GM12878 (cell line): ENCODE measurements around the gene PRDM16. TPM values are rescaled to one million over a fixed set of nuclear protein-coding genes. Genes with fewer than 3 reads are reported as not detected.

ENCODE experiments used
- ATAC-seq: fragments of 200-7000 bp; cut with Tn5 transposase; 3 replicates; pipeline ENCODE4 v1.9.1; 2020; ENCODE audit warnings: mild to moderate bottlenecking, moderate library complexity
- BruUV-seq: library from RNA; stranded (reverse); fragments of 400-500 nt; replicated peaks from 2 replicates; lab custom pipeline; 2021; lab: Mats Ljungman, UMichigan
- CTCF ChIA-PET: fragments of 300-600 bp; sonication (Branson Sonifier 250); formaldehyde crosslinking; extraction: SDS; loops from one replicate; lab custom pipeline; 2021; ENCODE audit warnings: inconsistent platforms; lab: Yijun Ruan, JAX
- POLR2A ChIA-PET: fragments of 350-600 bp; formaldehyde crosslinking; extraction: SDS; loops from one replicate; lab custom pipeline; 2021; ENCODE audit warnings: inconsistent platforms; lab: Charles Lee
- RAD21 ChIA-PET: fragments of 300-600 bp; sonication (Branson Sonifier 250); formaldehyde crosslinking; loops from one replicate; lab custom pipeline; 2023; ENCODE audit warnings: antibody characterized with exemption; ENCODE audit not compliant: unreplicated experiment; lab: Charles Lee
- SMC1A ChIA-PET: fragments of 300-600 bp; sonication (Branson Sonifier 250); formaldehyde crosslinking; loops from one replicate; lab custom pipeline; 2023; ENCODE audit not compliant: unreplicated experiment, uncharacterized antibody; lab: Charles Lee
- DNase-seq: peaks from one replicate; pipeline ENCODE4 v3.0.0-alpha.2; 2011; ENCODE audit warnings: low read depth, low spot score
- FAIRE-seq: peaks from 3 replicates; lab custom pipeline; 2011; peaks lifted over from hg19 to GRCh38; lab: Jason Lieb, UNC
- H2AFZ ChIP-seq: 2 replicates; pipeline ENCODE4 v1.6.0; 2011; ENCODE audit warnings: low read depth, low read length, control low read depth; ENCODE audit not compliant: control insufficient read depth
- H3K27ac ChIP-seq: 2 replicates; pipeline ENCODE4 v1.5.1; 2011; ENCODE audit warnings: control low read depth; ENCODE audit not compliant: control insufficient read depth, insufficient read depth
- H3K27me3 ChIP-seq, 2 experiments: replicated peaks in 1 of 2; 2 replicates each; pipeline versions ENCODE4 v1.6.0 to v1.6.1; 2011; ENCODE audit warnings: low read length in 1 of 2; ENCODE audit not compliant: control insufficient read depth in 2 of 2, insufficient read depth in 2 of 2
- H3K36me3 ChIP-seq, 2 experiments: 2 replicates each; pipeline ENCODE4 v1.5.1; 2011; ENCODE audit warnings: low read length in 1 of 2; ENCODE audit not compliant: control insufficient read depth in 2 of 2, insufficient read depth in 2 of 2
- H3K4me1 ChIP-seq: 2 replicates; pipeline ENCODE4 v1.6.1; 2011; ENCODE audit warnings: mild to moderate bottlenecking, low read length, moderate library complexity, mixed read lengths; ENCODE audit not compliant: control insufficient read depth, insufficient read depth
- H3K4me2 ChIP-seq: 2 replicates; pipeline ENCODE4 v1.6.0; 2011; ENCODE audit warnings: control low read depth; ENCODE audit not compliant: control insufficient read depth, insufficient read depth
- H3K4me3 ChIP-seq: fragments of 200-600 bp; sonication (generic); 2 replicates; pipeline ENCODE4 v1.5.1; 2016
- H3K79me2 ChIP-seq: 2 replicates; pipeline ENCODE4 v1.6.0; 2011; ENCODE audit warnings: low read length; ENCODE audit not compliant: control insufficient read depth, insufficient read depth
- H3K9ac ChIP-seq: 2 replicates; pipeline ENCODE4 v1.8.0; 2011; ENCODE audit warnings: low read length, control low read depth, mixed read lengths; ENCODE audit not compliant: control insufficient read depth, insufficient read depth
- H3K9me3 ChIP-seq: replicated peaks from 3 replicates; pipeline ENCODE4 v1.5.1; 2011; ENCODE audit warnings: mild to moderate bottlenecking, low read length; ENCODE audit not compliant: control insufficient read depth, insufficient read depth
- H4K20me1 ChIP-seq: 2 replicates; pipeline ENCODE4 v1.6.0; 2011; ENCODE audit not compliant: control insufficient read depth, insufficient read depth
- BCLAF1 ChIP-seq: fragments of 450-650 bp; IDR thresholded peaks from 2 replicates; pipeline ENCODE4 v1.6.1; 2017; ENCODE audit warnings: antibody characterized with exemption, mild to moderate bottlenecking, moderate library complexity
- CBFB ChIP-seq: IDR thresholded peaks from 2 replicates; pipeline ENCODE4 v1.6.1; 2016; ENCODE audit warnings: antibody characterized with exemption, low read depth
- CHD4 ChIP-seq: fragments of 200-600 bp; sonication (generic); IDR thresholded peaks from 2 replicates; pipeline ENCODE4 v1.6.1; 2016; ENCODE audit warnings: mild to moderate bottlenecking
- ETV6 ChIP-seq, 2 experiments: fragments of 450-650 bp in 1 of 2; IDR thresholded peaks in 1 of 2; conservative IDR thresholded peaks in 1 of 2; 2 replicates each; pipeline ENCODE4 v1.6.1; 2014; ENCODE audit warnings: antibody characterized with exemption in 1 of 2, borderline replicate concordance in 1 of 2, low read depth in 1 of 2, mild to moderate bottlenecking in 1 of 2, moderate library complexity in 1 of 2
- HDAC2 ChIP-seq: fragments of 200-600 bp; sonication (generic); IDR thresholded peaks from 2 replicates; pipeline ENCODE4 v1.6.1; 2017
- MEF2B ChIP-seq: fragments of 450-650 bp; IDR thresholded peaks from 2 replicates; pipeline ENCODE4 v1.6.1; 2018; ENCODE audit warnings: mild to moderate bottlenecking, moderate library complexity; ENCODE audit not compliant: partially characterized antibody, poor library complexity, severe bottlenecking
- MYB ChIP-seq: fragments of 150-350 bp; IDR thresholded peaks from 2 replicates; pipeline ENCODE4 v1.6.1; 2014; ENCODE audit warnings: mild to moderate bottlenecking, low read depth, low read length, borderline replicate concordance
- NFXL1 ChIP-seq: fragments of 450-650 bp; IDR thresholded peaks from 2 replicates; pipeline ENCODE4 v1.6.1; 2017; ENCODE audit warnings: antibody characterized with exemption, mild to moderate bottlenecking, borderline replicate concordance
- NRF1 ChIP-seq: conservative IDR thresholded peaks from 2 replicates; pipeline ENCODE4 v1.6.1; 2011; ENCODE audit warnings: mild to moderate bottlenecking, low read depth, low read length, improper control_type of control experiment
- POLR2A ChIP-seq: IDR thresholded peaks from 2 replicates; pipeline ENCODE4 v1.6.1; 2011; ENCODE audit warnings: low read depth, mild to moderate bottlenecking, low read length
- RBBP5 ChIP-seq: fragments of 200-600 bp; sonication (generic); conservative IDR thresholded peaks from 2 replicates; pipeline ENCODE4 v1.6.1; 2016
- SMARCA5 ChIP-seq: fragments of 450-650 bp; IDR thresholded peaks from 2 replicates; pipeline ENCODE4 v1.6.1; 2017; ENCODE audit warnings: mild to moderate bottlenecking
- STAT3 ChIP-seq: IDR thresholded peaks from 2 replicates; pipeline ENCODE4 v1.6.1; 2011; ENCODE audit warnings: low read depth, low read length, improper control_type of control experiment
- SUPT20H ChIP-seq: IDR thresholded peaks from 2 replicates; pipeline ENCODE4 v1.6.1; 2011; ENCODE audit warnings: low read depth, mild to moderate bottlenecking, low read length, moderate library complexity, borderline replicate concordance; ENCODE audit not compliant: control insufficient read depth
- WGBS: methylation state at CpG from one replicate; pipeline ENCODE4 v1.1.6; 2016; ENCODE audit warnings: low lambda C conversion rate; ENCODE audit not compliant: insufficient replicate concordance, insufficient coverage; ENCODE audit errors: missing lambda C conversion rate; 5-methylcytosine and 5-hydroxymethylcytosine counted together
- in situ Hi-C: fragments of 300-500 bp; cut with MboI; formaldehyde crosslinking; loops from 9 replicates; pipeline ENCODE4 v1.14.3; 2018; ENCODE audit warnings: mixed read lengths
- intact Hi-C: fragments of 100-400 bp; cut with micrococcal nuclease; formaldehyde crosslinking; loops from one replicate; pipeline ENCODE4 v1.14.2; 2022; ENCODE audit not compliant: unreplicated experiment
- polyA plus RNA-seq, 11 experiments: library from polyadenylated mRNA; depleted of rRNA in 4 of 11; unstranded in 6 of 11; stranded (reverse) in 5 of 11; fragments of >200 nt; fragmentation: Nextera tagmentation in 4 of 11; fragmentation: Illumina TruSeq in 1 of 11; extraction: Ambion mirVana in 4 of 11; extraction: Trizol in 1 of 11; gene quantifications; 1 replicate in 1 of 11; 2 replicates in 10 of 11; pipeline versions ENCODE4 v1.2.1 to v1.2.3, GENCODE V29; 2011 to 2016; ENCODE audit warnings: inconsistent platforms in 2 of 11, missing spikeins in 2 of 11, low read depth in 1 of 11
- total RNA-seq, 4 experiments: library from RNA; depleted of rRNA in 3 of 4; stranded (reverse); fragments of >200 nt in 3 of 4; fragmentation: Illumina TruSeq in 1 of 4; extraction: Trizol in 1 of 4; gene quantifications; 2 replicates each; pipeline versions ENCODE4 v1.2.1 to v1.2.3, GENCODE V29; 2013 to 2021
- TF ChIP-seq, protein P1 (sequence below): fragments of 450-650 bp; IDR thresholded peaks from 2 replicates; pipeline ENCODE4 v1.6.1; 2016; ENCODE audit warnings: mild to moderate bottlenecking
- TF ChIP-seq, protein P2 (sequence below): fragments of 450-650 bp; IDR thresholded peaks from 2 replicates; pipeline ENCODE4 v1.6.1; 2018; ENCODE audit warnings: borderline replicate concordance, mild to moderate bottlenecking; ENCODE audit not compliant: partially characterized antibody

Gene PRDM16
- total and polyA plus RNA-seq, 10 of the 15 experiments (the other 5 are each of a cell fraction or from before 2014, with no cell fraction given), result 0.03 TPM; not detected in 9

GRCh38 chr1:3070644-3071564 is 1.9 kb downstream of the PRDM16 start:
- no peak overlapping the region for H3K4me2 ChIP-seq
- H3K27ac ChIP-seq, result no peak overlapping the region
- ChIA-PET CTCF (no interaction called here), SMC1A (no interaction called here), RAD21 (no interaction called here), POLR2A (no interaction called here)
- in situ Hi-C loops (no loop called here), intact Hi-C loops (no loop called here)
- H2AFZ ChIP-seq, result no peak overlapping the region
- no peaks in the 10 kb centered on the region for H3K9me3 ChIP-seq
- FAIRE-seq (no peak), ATAC-seq (no peak), DNase-seq (no peak)
- H3K9ac ChIP-seq, result no peak overlapping the region
- 62% methylated on average over 72 of the region's 97 CpGs for WGBS
- H3K4me1 ChIP-seq, result no peaks in the 10 kb centered on the region
- no peaks in the 10 kb centered on the region for H4K20me1 ChIP-seq
- no TSS peak for BruUV-seq
- no peaks in the 10 kb centered on the region; a peak in 4 of 4 replicates for H3K27me3 ChIP-seq
- H3K79me2 ChIP-seq, result no peaks in the 10 kb centered on the region
- no peaks in the 10 kb centered on the region for H3K36me3 ChIP-seq
- no peak overlapping the region for H3K4me3 ChIP-seq
- TF ChIP-seq ETV6 (conservative IDR thresholded peaks at IDR 0.05 in 1 of 2, IDR thresholded peaks at IDR 0.05 in 1 of 2; ENCODE audit: borderline replicate concordance in 1 of 2, low read depth in 1 of 2), result no peak
- TF ChIP-seq BCLAF1, result no peak
- TF ChIP-seq CHD4, result no peak
- TF ChIP-seq SUPT20H, result no peak
- no peak for TF ChIP-seq SMARCA5
- no peak for TF ChIP-seq CBFB
- TF ChIP-seq HDAC2, result no peak
- TF ChIP-seq MEF2B, result no peak
- no peak for TF ChIP-seq MYB
- no peak for TF ChIP-seq NRF1
- TF ChIP-seq, protein P1, sequence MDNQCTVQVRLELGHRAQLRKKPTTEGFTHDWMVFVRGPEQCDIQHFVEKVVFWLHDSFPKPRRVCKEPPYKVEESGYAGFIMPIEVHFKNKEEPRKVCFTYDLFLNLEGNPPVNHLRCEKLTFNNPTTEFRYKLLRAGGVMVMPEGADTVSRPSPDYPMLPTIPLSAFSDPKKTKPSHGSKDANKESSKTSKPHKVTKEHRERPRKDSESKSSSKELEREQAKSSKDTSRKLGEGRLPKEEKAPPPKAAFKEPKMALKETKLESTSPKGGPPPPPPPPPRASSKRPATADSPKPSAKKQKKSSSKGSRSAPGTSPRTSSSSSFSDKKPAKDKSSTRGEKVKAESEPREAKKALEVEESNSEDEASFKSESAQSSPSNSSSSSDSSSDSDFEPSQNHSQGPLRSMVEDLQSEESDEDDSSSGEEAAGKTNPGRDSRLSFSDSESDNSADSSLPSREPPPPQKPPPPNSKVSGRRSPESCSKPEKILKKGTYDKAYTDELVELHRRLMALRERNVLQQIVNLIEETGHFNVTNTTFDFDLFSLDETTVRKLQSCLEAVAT, result no peak
- TF ChIP-seq NFXL1, result no peak
- TF ChIP-seq, protein P2, sequence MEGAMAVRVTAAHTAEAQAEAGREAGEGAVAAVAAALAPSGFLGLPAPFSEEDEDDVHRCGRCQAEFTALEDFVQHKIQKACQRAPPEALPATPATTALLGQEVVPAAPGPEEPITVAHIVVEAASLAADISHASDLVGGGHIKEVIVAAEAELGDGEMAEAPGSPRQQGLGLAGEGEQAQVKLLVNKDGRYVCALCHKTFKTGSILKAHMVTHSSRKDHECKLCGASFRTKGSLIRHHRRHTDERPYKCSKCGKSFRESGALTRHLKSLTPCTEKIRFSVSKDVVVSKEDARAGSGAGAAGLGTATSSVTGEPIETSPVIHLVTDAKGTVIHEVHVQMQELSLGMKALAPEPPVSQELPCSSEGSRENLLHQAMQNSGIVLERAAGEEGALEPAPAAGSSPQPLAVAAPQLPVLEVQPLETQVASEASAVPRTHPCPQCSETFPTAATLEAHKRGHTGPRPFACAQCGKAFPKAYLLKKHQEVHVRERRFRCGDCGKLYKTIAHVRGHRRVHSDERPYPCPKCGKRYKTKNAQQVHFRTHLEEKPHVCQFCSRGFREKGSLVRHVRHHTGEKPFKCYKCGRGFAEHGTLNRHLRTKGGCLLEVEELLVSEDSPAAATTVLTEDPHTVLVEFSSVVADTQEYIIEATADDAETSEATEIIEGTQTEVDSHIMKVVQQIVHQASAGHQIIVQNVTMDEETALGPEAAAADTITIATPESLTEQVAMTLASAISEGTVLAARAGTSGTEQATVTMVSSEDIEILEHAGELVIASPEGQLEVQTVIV, result no peak
- TF ChIP-seq POLR2A, result no peak
- TF ChIP-seq RBBP5, result no peak
- no peak for TF ChIP-seq STAT3
